Astrocyte (in vitro differentiated cells and primary cell): ENCODE data around the gene NECTIN3.

Source experiments
- CTCF ChIP-seq: IDR thresholded peaks from 2 replicates; pipeline ENCODE4 v1.5.1; 2011; ENCODE audit warnings: low read depth, mild to moderate bottlenecking, inconsistent platforms, low read length, moderate library complexity; ENCODE audit not compliant: insufficient read depth
- EZH2 ChIP-seq: IDR thresholded peaks from 2 replicates; pipeline ENCODE4 v1.6.1; 2012; ENCODE audit warnings: mild to moderate bottlenecking, low read length, inconsistent platforms; ENCODE audit not compliant: insufficient read depth

DNA sequence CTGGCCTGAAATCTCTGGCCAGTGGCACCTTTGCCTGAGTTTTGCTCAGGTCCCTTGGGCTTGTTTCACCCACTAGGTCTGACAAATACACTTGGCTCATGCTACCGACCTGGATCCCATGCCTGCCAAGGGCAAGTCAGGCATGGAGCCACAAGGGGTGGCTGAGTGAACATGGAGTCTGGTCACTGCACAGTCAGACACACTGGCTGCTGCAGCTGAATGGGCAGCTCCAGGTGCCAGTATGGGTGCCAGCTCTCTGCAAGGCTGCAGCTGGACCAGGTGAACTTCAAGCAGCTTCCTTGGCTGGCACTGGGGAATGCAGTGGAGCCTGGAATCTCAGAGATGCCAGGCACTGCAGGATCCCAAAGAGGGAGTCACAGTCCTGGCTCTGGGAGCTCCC, 170.3 kb downstream of the NECTIN3 start:
- no peak for TF ChIP-seq CTCF
- TF ChIP-seq EZH2: no peak
